Hepatocyte (in vitro differentiated cells): Measurements from ENCODE around the gene RAB11B.

Source experiments
- CTCF ChIP-seq: fragments of 200-600 bp; sonication (generic); IDR thresholded peaks from 2 replicates; pipeline ENCODE4 v1.5.1; 2016; ENCODE audit warnings: antibody characterized with exemption, mild to moderate bottlenecking; ENCODE audit not compliant: poor library complexity
- EZH2 ChIP-seq: fragments of 200-600 bp; sonication (generic); IDR thresholded peaks from 2 replicates; pipeline ENCODE4 v1.6.1; 2016; ENCODE audit warnings: antibody characterized with exemption, mild to moderate bottlenecking, borderline replicate concordance
- EZH2phosphoT487 ChIP-seq: fragments of 200-600 bp; sonication (generic); IDR thresholded peaks from one replicate; pipeline ENCODE4 v1.6.1; 2018; ENCODE audit warnings: antibody characterized with exemption, mild to moderate bottlenecking, low read depth, moderate library complexity; ENCODE audit not compliant: unreplicated experiment, severe bottlenecking

GRCh38 chr19:8371011-8371804, 19.0 kb upstream of the RAB11B start:
- TF ChIP-seq CTCF (no peak), EZH2 (no peak), EZH2phosphoT487 (no peak)
